ENCODE measurements around the gene MOCS1.

Gene MOCS1

GRCh38 chr6:39965751-39966150 lies 31.5 kb upstream of the MOCS1 start:
- no peak for TF ChIP-seq TAF1 (IDR thresholded peaks at IDR 0.05; ENCODE audit: borderline replicate concordance, insufficient read depth, low read length)
- TF ChIP-seq POLR2AphosphoS5 (IDR thresholded peaks at IDR 0.05; ENCODE audit: low read depth, low read length), result no peak
- no peak for TF ChIP-seq FOXP2 (optimal IDR thresholded peaks at IDR 0.05; ENCODE audit: borderline replicate concordance, extremely low read depth, extremely low read length, insufficient read depth)
- TF ChIP-seq, protein P1, sequence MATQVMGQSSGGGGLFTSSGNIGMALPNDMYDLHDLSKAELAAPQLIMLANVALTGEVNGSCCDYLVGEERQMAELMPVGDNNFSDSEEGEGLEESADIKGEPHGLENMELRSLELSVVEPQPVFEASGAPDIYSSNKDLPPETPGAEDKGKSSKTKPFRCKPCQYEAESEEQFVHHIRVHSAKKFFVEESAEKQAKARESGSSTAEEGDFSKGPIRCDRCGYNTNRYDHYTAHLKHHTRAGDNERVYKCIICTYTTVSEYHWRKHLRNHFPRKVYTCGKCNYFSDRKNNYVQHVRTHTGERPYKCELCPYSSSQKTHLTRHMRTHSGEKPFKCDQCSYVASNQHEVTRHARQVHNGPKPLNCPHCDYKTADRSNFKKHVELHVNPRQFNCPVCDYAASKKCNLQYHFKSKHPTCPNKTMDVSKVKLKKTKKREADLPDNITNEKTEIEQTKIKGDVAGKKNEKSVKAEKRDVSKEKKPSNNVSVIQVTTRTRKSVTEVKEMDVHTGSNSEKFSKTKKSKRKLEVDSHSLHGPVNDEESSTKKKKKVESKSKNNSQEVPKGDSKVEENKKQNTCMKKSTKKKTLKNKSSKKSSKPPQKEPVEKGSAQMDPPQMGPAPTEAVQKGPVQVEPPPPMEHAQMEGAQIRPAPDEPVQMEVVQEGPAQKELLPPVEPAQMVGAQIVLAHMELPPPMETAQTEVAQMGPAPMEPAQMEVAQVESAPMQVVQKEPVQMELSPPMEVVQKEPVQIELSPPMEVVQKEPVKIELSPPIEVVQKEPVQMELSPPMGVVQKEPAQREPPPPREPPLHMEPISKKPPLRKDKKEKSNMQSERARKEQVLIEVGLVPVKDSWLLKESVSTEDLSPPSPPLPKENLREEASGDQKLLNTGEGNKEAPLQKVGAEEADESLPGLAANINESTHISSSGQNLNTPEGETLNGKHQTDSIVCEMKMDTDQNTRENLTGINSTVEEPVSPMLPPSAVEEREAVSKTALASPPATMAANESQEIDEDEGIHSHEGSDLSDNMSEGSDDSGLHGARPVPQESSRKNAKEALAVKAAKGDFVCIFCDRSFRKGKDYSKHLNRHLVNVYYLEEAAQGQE (IDR thresholded peaks at IDR 0.05; ENCODE audit: insufficient read depth in 1 of 2, low read depth in 2 of 2, low read length in 2 of 2), result no peak

GRCh38 chr6:39964530-39964929 lies 30.3 kb upstream of the MOCS1 start:
- TF ChIP-seq POLR2AphosphoS5 (IDR thresholded peaks at IDR 0.05; ENCODE audit: low read depth, low read length) (no peak), SIN3A (IDR thresholded peaks at IDR 0.05; ENCODE audit: borderline replicate concordance, insufficient read depth, low read length) (no peak), FOXP2 (optimal IDR thresholded peaks at IDR 0.05; ENCODE audit: borderline replicate concordance, extremely low read depth, extremely low read length, insufficient read depth) (no peak), TAF1 (IDR thresholded peaks at IDR 0.05; ENCODE audit: borderline replicate concordance, insufficient read depth, low read length) (no peak)
- TF ChIP-seq, protein P1 (IDR thresholded peaks at IDR 0.05; ENCODE audit: insufficient read depth in 1 of 2, low read depth in 2 of 2, low read length in 2 of 2), result no peak

GRCh38 chr6:39964094-39964493 lies 29.8 kb upstream of the MOCS1 start:
- no peak for TF ChIP-seq SIN3A (IDR thresholded peaks at IDR 0.05; ENCODE audit: borderline replicate concordance, insufficient read depth, low read length)
- TF ChIP-seq, protein P1 (IDR thresholded peaks at IDR 0.05; ENCODE audit: insufficient read depth in 1 of 2, low read depth in 2 of 2, low read length in 2 of 2), result no peak
- no peak for TF ChIP-seq TAF1 (IDR thresholded peaks at IDR 0.05; ENCODE audit: borderline replicate concordance, insufficient read depth, low read length)
- no peak for TF ChIP-seq FOXP2 (optimal IDR thresholded peaks at IDR 0.05; ENCODE audit: borderline replicate concordance, extremely low read depth, extremely low read length, insufficient read depth)
- no peak for TF ChIP-seq POLR2AphosphoS5 (IDR thresholded peaks at IDR 0.05; ENCODE audit: low read depth, low read length)

GRCh38 chr6:39962831-39963230 lies 28.6 kb upstream of the MOCS1 start:
- TF ChIP-seq POLR2AphosphoS5 (IDR thresholded peaks at IDR 0.05; ENCODE audit: low read depth, low read length) (no peak), SIN3A (IDR thresholded peaks at IDR 0.05; ENCODE audit: borderline replicate concordance, insufficient read depth, low read length) (no peak), FOXP2 (optimal IDR thresholded peaks at IDR 0.05; ENCODE audit: borderline replicate concordance, extremely low read depth, extremely low read length, insufficient read depth) (no peak), TAF1 (IDR thresholded peaks at IDR 0.05; ENCODE audit: borderline replicate concordance, insufficient read depth, low read length) (no peak)
- TF ChIP-seq, protein P1 (IDR thresholded peaks at IDR 0.05; ENCODE audit: insufficient read depth in 1 of 2, low read depth in 2 of 2, low read length in 2 of 2), result no peak

DNA sequence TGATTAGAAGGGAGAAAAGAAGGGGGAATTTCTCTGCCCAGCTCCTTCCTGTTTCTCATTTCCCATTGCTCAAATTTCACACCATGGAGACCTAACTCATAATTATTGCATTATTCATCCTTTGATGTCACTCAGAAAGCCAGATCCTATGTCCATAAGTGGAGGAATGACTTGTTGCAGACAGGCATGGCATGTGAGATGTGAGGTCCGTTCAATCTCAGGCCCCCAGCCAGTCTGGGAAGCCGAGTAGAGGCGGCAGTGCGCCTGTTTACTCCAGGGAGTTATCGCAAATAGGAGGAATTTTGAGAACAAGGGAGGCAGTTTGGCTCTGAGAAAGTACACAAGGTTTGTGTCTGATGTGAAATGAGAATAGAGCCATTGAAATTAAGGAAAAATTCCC lies 26.9 kb upstream of the MOCS1 start:
- TF ChIP-seq SIN3A (IDR thresholded peaks at IDR 0.05; ENCODE audit: borderline replicate concordance, insufficient read depth, low read length) (no peak), TAF1 (IDR thresholded peaks at IDR 0.05; ENCODE audit: borderline replicate concordance, insufficient read depth, low read length) (no peak), POLR2AphosphoS5 (IDR thresholded peaks at IDR 0.05; ENCODE audit: low read depth, low read length) (no peak), FOXP2 (optimal IDR thresholded peaks at IDR 0.05; ENCODE audit: borderline replicate concordance, extremely low read depth, extremely low read length, insufficient read depth) (no peak)
- TF ChIP-seq, protein P1 (IDR thresholded peaks at IDR 0.05; ENCODE audit: insufficient read depth in 1 of 2, low read depth in 2 of 2, low read length in 2 of 2), result no peak
